ENCODE results near the gene PDLIM1. TPM values are rescaled to one million over a fixed set of nuclear protein-coding genes. Genes with fewer than 3 reads are reported as not detected.

The PDLIM1 gene
- total RNA-seq, 4 donors from 2014 or later: 25.4 to 74.1 (median 68.5) TPM

DNA sequence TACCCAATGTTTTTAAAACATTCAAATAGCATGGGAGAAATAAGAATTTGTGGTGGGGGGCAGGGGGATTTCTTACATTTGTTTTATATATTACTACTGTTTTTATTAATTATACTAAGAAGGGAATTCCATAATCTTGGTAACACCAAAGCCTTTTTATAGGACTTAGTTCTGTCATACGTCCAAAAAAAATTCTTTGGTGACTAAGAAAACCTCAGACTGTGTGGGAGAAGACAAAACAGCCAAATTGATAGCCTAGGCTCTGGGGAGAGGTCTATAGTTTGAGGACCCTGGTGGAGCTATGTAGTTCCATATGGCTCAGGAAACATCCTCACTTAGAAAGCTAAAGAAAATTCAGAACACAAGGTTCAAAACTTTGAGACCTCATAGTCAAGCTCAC lies 73.3 kb downstream of the PDLIM1 start:
- Histone ChIP-seq H3K27ac (no peak overlapping the region), H3K4me1 (no peaks in the 10 kb centered on the region), H3K36me3 (no peaks in the 10 kb centered on the region), H3K27me3 (no peaks in the 10 kb centered on the region), H3K9me3 (peaks cover 0 to 6% (median 0%) of the 10 kb centered on the region in 3 donors), H3K4me3 (no peak overlapping the region)
- TF ChIP-seq POLR2A (IDR thresholded peaks at IDR 0.05) (no peak), POLR2AphosphoS5 (IDR thresholded peaks at IDR 0.05) (no peak), EP300 (IDR thresholded peaks at IDR 0.05) (no peak)
- TF ChIP-seq, protein P1, sequence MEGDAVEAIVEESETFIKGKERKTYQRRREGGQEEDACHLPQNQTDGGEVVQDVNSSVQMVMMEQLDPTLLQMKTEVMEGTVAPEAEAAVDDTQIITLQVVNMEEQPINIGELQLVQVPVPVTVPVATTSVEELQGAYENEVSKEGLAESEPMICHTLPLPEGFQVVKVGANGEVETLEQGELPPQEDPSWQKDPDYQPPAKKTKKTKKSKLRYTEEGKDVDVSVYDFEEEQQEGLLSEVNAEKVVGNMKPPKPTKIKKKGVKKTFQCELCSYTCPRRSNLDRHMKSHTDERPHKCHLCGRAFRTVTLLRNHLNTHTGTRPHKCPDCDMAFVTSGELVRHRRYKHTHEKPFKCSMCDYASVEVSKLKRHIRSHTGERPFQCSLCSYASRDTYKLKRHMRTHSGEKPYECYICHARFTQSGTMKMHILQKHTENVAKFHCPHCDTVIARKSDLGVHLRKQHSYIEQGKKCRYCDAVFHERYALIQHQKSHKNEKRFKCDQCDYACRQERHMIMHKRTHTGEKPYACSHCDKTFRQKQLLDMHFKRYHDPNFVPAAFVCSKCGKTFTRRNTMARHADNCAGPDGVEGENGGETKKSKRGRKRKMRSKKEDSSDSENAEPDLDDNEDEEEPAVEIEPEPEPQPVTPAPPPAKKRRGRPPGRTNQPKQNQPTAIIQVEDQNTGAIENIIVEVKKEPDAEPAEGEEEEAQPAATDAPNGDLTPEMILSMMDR (IDR thresholded peaks at IDR 0.05): no peak
- 27 to 45% methylated on average over 1 of the region's 1 CpG for WGBS, 2 donors (ENCODE audit: low coverage in 1 of 2)
- no peak for ATAC-seq

DNA sequence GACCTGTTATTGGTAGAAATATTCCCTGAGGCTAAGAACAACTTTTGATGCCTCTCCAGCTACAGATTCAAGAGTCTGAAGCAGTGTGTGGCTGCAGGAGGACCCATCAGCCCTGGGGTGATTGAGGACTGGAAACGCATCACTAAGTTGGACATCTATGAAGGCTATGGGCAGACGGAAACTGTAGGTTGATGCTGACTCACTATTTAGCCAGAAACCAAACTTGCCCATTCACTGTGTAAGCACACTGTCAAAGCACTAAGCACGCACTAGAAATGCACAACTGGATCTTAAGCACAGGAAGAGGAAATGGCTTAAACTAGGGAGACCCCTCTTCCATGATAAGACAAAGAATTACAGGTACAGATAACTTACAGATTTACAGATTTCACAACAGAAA lies 76.0 kb downstream of the PDLIM1 start:
- no peaks in the 10 kb centered on the region for H3K36me3 ChIP-seq
- TF ChIP-seq EP300 (IDR thresholded peaks at IDR 0.05): no peak
- TF ChIP-seq POLR2A (IDR thresholded peaks at IDR 0.05): no peak
- TF ChIP-seq, protein P1 (IDR thresholded peaks at IDR 0.05): no peak
- TF ChIP-seq POLR2AphosphoS5 (IDR thresholded peaks at IDR 0.05): no peak
- no peak overlapping the region for H3K4me3 ChIP-seq
- ATAC-seq: no peak
- no peaks in the 10 kb centered on the region for H3K27me3 ChIP-seq
- no peaks in the 10 kb centered on the region for H3K4me1 ChIP-seq
- 43 to 79% methylated on average over 3 of the region's 3 CpGs for WGBS, 2 donors (ENCODE audit: low coverage in 1 of 2)
- H3K27ac ChIP-seq: no peak overlapping the region
- peaks cover 0 to 6% (median 0%) of the 10 kb centered on the region in 3 donors for H3K9me3 ChIP-seq

DNA sequence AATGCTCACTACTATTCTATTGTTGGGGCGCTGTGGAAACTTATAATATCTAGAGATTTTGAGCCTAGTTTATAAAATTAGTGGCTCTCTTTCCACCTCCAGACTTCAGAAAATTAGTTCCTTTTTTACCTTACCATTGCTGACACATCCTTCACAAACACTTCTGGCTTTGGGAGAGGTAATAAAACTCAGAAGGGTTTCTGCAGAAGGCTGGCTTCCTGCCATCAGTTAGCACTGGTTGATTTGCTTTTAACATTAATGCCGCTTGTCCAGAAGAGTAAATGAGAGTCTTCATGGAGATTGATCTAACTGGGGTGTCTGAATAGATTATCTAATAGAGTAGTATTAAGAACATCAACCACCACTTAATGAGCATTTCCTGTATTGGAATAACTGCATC lies 76.4 kb downstream of the PDLIM1 start:
- TF ChIP-seq, protein P1 (IDR thresholded peaks at IDR 0.05): no peak
- TF ChIP-seq POLR2AphosphoS5 (IDR thresholded peaks at IDR 0.05) (no peak), POLR2A (IDR thresholded peaks at IDR 0.05) (no peak), EP300 (IDR thresholded peaks at IDR 0.05) (no peak)
- Histone ChIP-seq H3K4me3 (no peak overlapping the region), H3K27me3 (no peaks in the 10 kb centered on the region), H3K4me1 (no peaks in the 10 kb centered on the region), H3K36me3 (no peaks in the 10 kb centered on the region), H3K9me3 (peaks cover 0 to 6% (median 0%) of the 10 kb centered on the region in 3 donors), H3K27ac (no peak overlapping the region)
- WGBS, 2 donors (ENCODE audit: low coverage in 1 of 2): 49 to 89% methylated on average over 2 of the region's 2 CpGs
- no peak for ATAC-seq

DNA sequence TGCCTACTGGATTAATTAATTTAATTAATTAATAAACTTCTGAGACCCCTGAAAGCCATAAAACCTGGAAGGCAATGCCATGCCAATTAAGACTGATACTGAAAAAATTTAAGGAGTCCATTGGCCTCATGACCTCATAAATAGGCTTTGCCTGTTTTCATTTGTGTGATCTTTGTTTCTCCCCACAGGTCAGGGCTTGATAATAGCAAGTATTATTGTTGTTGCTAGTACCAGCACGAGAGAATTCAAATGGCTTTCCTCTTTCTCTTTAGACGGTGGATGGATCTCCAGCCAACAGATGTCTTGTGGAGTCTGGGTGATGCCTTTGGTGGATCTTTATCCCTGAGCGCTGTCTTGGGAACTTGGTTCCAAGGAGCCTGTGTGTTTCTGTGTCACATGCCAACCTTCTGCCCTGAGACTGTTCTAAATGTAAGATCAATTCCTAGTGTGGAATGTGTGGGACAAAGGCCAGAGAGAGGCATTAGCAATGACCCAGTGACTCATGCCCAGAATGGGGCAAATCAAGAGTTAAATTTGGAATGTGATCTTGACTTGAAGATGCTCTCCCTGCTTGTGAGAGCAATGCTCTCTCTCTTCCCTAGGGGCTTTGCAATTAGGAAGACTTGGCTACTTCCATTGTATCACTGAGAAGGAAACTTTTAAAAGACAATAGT lies 79.1 kb downstream of the PDLIM1 start:
- 71% methylated on average over 3 of the region's 3 CpGs; no CpG with 5 or more reads in 1 of the 2 donors for WGBS, 2 donors (ENCODE audit: low coverage in 1 of 2)
- TF ChIP-seq POLR2A (IDR thresholded peaks at IDR 0.05) (no peak), POLR2AphosphoS5 (IDR thresholded peaks at IDR 0.05) (no peak), EP300 (IDR thresholded peaks at IDR 0.05) (no peak)
- TF ChIP-seq, protein P1 (IDR thresholded peaks at IDR 0.05): no peak
- Histone ChIP-seq H3K4me1 (no peaks in the 10 kb centered on the region), H3K27me3 (no peaks in the 10 kb centered on the region), H3K9me3 (peaks cover 0 to 6% (median 0%) of the 10 kb centered on the region in 3 donors), H3K27ac (no peak overlapping the region), H3K36me3 (no peaks in the 10 kb centered on the region), H3K4me3 (no peak overlapping the region)
- ATAC-seq: no peak

DNA sequence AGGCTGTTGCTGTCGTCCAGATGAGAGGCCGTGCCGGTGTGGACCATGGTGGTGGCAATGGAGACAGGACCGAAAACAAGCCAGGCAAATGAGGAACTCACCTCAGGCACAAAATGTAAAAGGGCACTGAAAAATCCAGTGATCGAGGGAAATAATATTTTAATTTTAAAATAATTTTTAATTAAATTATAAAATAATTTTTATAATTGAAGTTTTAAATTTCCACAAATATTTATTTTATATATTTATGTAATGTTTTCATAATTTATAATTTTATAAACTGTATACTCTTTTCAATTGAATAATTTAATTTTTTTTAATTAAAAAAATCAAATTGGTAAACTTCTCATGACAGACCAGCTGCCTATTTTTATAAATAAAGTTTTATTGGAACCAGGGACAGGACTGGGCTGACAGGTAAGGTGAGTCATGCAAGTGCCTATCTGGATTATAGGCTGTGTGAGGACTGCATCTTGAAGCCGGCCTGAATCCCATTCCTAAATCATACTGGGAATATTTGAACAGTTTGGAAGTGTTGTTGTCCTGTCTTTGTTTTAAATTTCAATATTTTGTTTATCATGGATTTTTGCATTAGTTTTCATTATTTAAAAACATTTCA lies 81.2 kb downstream of the PDLIM1 start:
- no peak for ATAC-seq
- WGBS, 2 donors (ENCODE audit: low coverage in 1 of 2): 96 to 98% methylated on average over 6 of the region's 6 CpGs
- Histone ChIP-seq H3K36me3 (no peaks in the 10 kb centered on the region), H3K4me3 (no peak overlapping the region), H3K4me1 (no peaks in the 10 kb centered on the region), H3K9me3 (no peaks in the 10 kb centered on the region), H3K27ac (no peak overlapping the region), H3K27me3 (no peaks in the 10 kb centered on the region)
- no peak for TF ChIP-seq POLR2A (IDR thresholded peaks at IDR 0.05)
- TF ChIP-seq POLR2AphosphoS5 (IDR thresholded peaks at IDR 0.05): no peak
- no peak for TF ChIP-seq EP300 (IDR thresholded peaks at IDR 0.05)
- TF ChIP-seq, protein P1 (IDR thresholded peaks at IDR 0.05): no peak
